SK-N-SH treated with all-trans-retinoic acid at 6 μM for 48 hours (cell line): ENCODE data around the gene R3HDM4.

Experiments
- CREB5 ChIP-seq: fragments of 250-450 bp; sonication (Bioruptor Pico); IDR thresholded peaks from 2 replicates; pipeline ENCODE4 v1.5.1; 2020; ENCODE audit warnings: low read depth, mild to moderate bottlenecking, moderate library complexity
- GLIS3 ChIP-seq: fragments of 250-450 bp; sonication (Bioruptor Pico); IDR thresholded peaks from 2 replicates; pipeline ENCODE4 v1.5.0; 2020; ENCODE audit warnings: mild to moderate bottlenecking, moderate library complexity
- ISL1 ChIP-seq: fragments of 250-450 bp; sonication (Bioruptor Pico); IDR thresholded peaks from 2 replicates; pipeline ENCODE4 v2.1.2; 2022; ENCODE audit warnings: mild to moderate bottlenecking, moderate library complexity
- RARB ChIP-seq: fragments of 250-450 bp; sonication (Bioruptor Pico); IDR thresholded peaks from 2 replicates; pipeline ENCODE4 v1.8.0; 2021; ENCODE audit warnings: mild to moderate bottlenecking, moderate library complexity
- TCF4 ChIP-seq: fragments of 250-450 bp; sonication (Bioruptor Pico); IDR thresholded peaks from 2 replicates; pipeline ENCODE4 v1.8.0; 2021; ENCODE audit warnings: mild to moderate bottlenecking, moderate library complexity, borderline replicate concordance
- ZC3H10 ChIP-seq: fragments of 250-450 bp; sonication (Bioruptor Pico); IDR thresholded peaks from 2 replicates; pipeline ENCODE4 v1.5.1; 2021; ENCODE audit warnings: mild to moderate bottlenecking, moderate library complexity

DNA sequence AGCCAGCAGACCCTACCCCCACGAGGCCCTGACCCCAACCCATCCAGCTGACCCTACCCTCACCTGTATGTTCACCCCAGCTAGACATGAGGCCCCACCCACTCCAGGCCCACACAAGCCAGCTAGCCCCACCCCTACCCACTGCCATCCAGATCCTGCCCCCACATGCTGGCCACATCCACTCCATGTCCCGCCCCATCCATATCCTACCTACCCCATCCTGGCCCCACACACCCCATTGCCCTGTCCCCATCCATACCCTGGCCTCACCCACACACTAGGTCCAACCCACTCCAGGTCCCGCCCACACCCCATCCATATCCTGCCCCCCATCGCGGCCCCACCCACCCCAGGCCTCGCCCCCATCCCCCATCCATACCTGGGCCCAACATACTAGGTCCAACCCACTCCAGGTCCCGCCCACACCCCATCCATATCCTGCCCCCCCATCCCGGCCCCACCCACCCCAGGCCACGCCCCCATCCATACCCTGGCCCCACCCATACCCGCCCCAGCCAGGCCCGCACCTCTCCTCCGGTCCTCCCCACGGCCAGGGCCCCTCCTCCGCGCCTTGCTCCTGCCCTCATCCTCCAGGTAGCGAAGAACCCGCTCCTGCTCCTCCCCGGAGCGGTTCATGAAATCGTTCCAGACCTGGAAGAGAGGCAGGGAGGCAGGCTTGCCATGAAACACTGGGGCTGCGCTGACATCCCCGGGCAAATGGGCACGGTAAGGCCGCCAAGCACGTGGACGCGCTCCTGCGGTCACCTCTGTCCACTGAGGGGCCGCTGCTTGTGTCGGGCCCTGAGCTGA is 12.5 kb downstream of the R3HDM4 start:
- TF ChIP-seq ZC3H10 (CRISPR knock-in tag): no peak
- no peak for TF ChIP-seq CREB5 (CRISPR knock-in tag)
- no peak for TF ChIP-seq TCF4 (CRISPR knock-in tag)
- TF ChIP-seq GLIS3: no peak
- no peak for TF ChIP-seq ISL1
- no peak for TF ChIP-seq RARB (CRISPR knock-in tag)
